GM19043 (cell line): ENCODE measurements around the gene SETD5.

Experiments
- ATAC-seq: cut with Tn5 transposase; IDR thresholded peaks from one replicate; pipeline ENCODE4 v1.9.1; 2021; ENCODE audit warnings: low read depth; ENCODE audit not compliant: unreplicated experiment

SETD5 gene

GRCh38 chr3:9409981-9410854, 12.8 kb downstream of the SETD5 start:
- no peak for ATAC-seq

GRCh38 chr3:9411302-9411701, 13.9 kb downstream of the SETD5 start:
- ATAC-seq: no peak

GRCh38 chr3:9412293-9412692, 14.9 kb downstream of the SETD5 start:
- no peak for ATAC-seq

GRCh38 chr3:9414826-9415225, 17.4 kb downstream of the SETD5 start:
- ATAC-seq: no peak

GRCh38 chr3:9415485-9416138, 18.2 kb downstream of the SETD5 start:
- ATAC-seq: no peak

GRCh38 chr3:9416139-9416780, 18.8 kb downstream of the SETD5 start:
- ATAC-seq: no peak

- ATAC-seq: no peak
These were observed 23.6 kb downstream of the SETD5 start for GRCh38 chr3:9420850-9421549.

GRCh38 chr3:9422712-9423424, 25.5 kb downstream of the SETD5 start:
- ATAC-seq: no peak

- no peak for ATAC-seq
These were observed 31.0 kb downstream of the SETD5 start for GRCh38 chr3:9428411-9428810.

GRCh38 chr3:9430733-9431132, 33.3 kb downstream of the SETD5 start:
- ATAC-seq: no peak

- ATAC-seq: no peak
These were observed 36.5 kb downstream of the SETD5 start for GRCh38 chr3:9433627-9434521.

- ATAC-seq: no peak
These were observed 37.9 kb downstream of the SETD5 start for GRCh38 chr3:9435316-9435715.

GRCh38 chr3:9439331-9439730, 41.9 kb downstream of the SETD5 start:
- ATAC-seq: no peak

GRCh38 chr3:9441501-9442221, 44.2 kb downstream of the SETD5 start:
- no peak for ATAC-seq

GRCh38 chr3:9448071-9448470, 50.7 kb downstream of the SETD5 start:
- no peak for ATAC-seq

GRCh38 chr3:9448643-9449042, 51.2 kb downstream of the SETD5 start:
- no peak for ATAC-seq

GRCh38 chr3:9450126-9450525, 52.7 kb downstream of the SETD5 start:
- no peak for ATAC-seq

- no peak for ATAC-seq
These were observed 53.6 kb downstream of the SETD5 start for GRCh38 chr3:9450991-9451390.

GRCh38 chr3:9452417-9452816, 55.0 kb downstream of the SETD5 start:
- ATAC-seq: no peak
